Skin of body (tissue), 2 donors: Measurements from ENCODE around the gene SAT1. TPM values are rescaled to one million over a fixed set of nuclear protein-coding genes. Genes with fewer than 3 reads are reported as not detected.
A peak's percentile ranks its signal among the peaks of the same experiment; 100 is the strongest.
"Not testable (repeated sequence)": the region's sequence is repeated elsewhere in the genome, so short reads cannot be mapped to it uniquely, and the experiment has no call there.

Experiments used
- DNase-seq: peaks from one replicate; lab custom pipeline; 2025; lab: John Stamatoyannopoulos, UW
- total RNA-seq: library from RNA; depleted of rRNA; stranded (reverse); fragments of >200 nt; gene quantifications from one replicate; pipeline ENCODE4 v1.2.3, GENCODE V29; 2014

Gene SAT1
- 145 TPM for total RNA-seq

GRCh38 chrX:23782863-23783588 lies at the start of gene SAT1:
SAT1 (plus strand) TSS chrX:23783173; CDS start chrX:23783352, 179 bp downstream.
- DNase-seq, result peak; percentile 89

GRCh38 chrX:23736030-23736429 lies 46.9 kb upstream of the SAT1 start:
- DNase-seq, result no peak

- DNase-seq, result no peak
These were observed 45.6 kb upstream of the SAT1 start for GRCh38 chrX:23737413-23737812.

GRCh38 chrX:23742174-23742696 lies 40.7 kb upstream of the SAT1 start:
- DNase-seq, result peak; percentile 40

- peak; percentile 89 for DNase-seq
These were observed 40.0 kb upstream of the SAT1 start, which contains the start of gene ACOT9 for GRCh38 chrX:23742697-23743622. ACOT9 (minus strand) TSS chrX:23743276; CDS start chrX:23743144, 132 bp downstream.

- DNase-seq, result not testable (repeated sequence)
These were observed 39.4 kb upstream of the SAT1 start for GRCh38 chrX:23743623-23743971.

GRCh38 chrX:23745786-23746185 lies 37.2 kb upstream of the SAT1 start:
- DNase-seq, result no peak

- DNase-seq, result no peak
These were observed 33.8 kb upstream of the SAT1 start for GRCh38 chrX:23749129-23749528.

- DNase-seq, result no peak
These were observed 33.4 kb upstream of the SAT1 start for GRCh38 chrX:23749576-23749975.

GRCh38 chrX:23752740-23753415 lies 30.1 kb upstream of the SAT1 start:
- peak; percentile 65 for DNase-seq

GRCh38 chrX:23754664-23755063 lies 28.3 kb upstream of the SAT1 start:
- no peak for DNase-seq

- no peak for DNase-seq
These were observed 26.8 kb upstream of the SAT1 start for GRCh38 chrX:23756165-23756564.

GRCh38 chrX:23759821-23760220 lies 23.2 kb upstream of the SAT1 start:
- no peak for DNase-seq

GRCh38 chrX:23764188-23764984 lies 18.6 kb upstream of the SAT1 start:
- no peak for DNase-seq

- no peak for DNase-seq
These were observed 17.5 kb upstream of the SAT1 start for GRCh38 chrX:23765449-23765848.

GRCh38 chrX:23765868-23766267 lies 17.1 kb upstream of the SAT1 start:
- DNase-seq, result no peak

- DNase-seq, result no peak
These were observed 16.1 kb upstream of the SAT1 start for GRCh38 chrX:23766650-23767551.

GRCh38 chrX:23770142-23770541 lies 12.8 kb upstream of the SAT1 start:
- no peak for DNase-seq

GRCh38 chrX:23771086-23771485 lies 11.9 kb upstream of the SAT1 start:
- not testable (repeated sequence) for DNase-seq
